GM12878 (cell line): Measurements from ENCODE around the gene INPP1. TPM values are rescaled to one million over a fixed set of nuclear protein-coding genes. Genes with fewer than 3 reads are reported as not detected.

ENCODE experiments used
- ATAC-seq: fragments of 200-7000 bp; cut with Tn5 transposase; 3 replicates; pipeline ENCODE4 v1.9.1; 2020; ENCODE audit warnings: mild to moderate bottlenecking, moderate library complexity
- BruUV-seq: library from RNA; stranded (reverse); fragments of 400-500 nt; replicated peaks from 2 replicates; lab custom pipeline; 2021; lab: Mats Ljungman, UMichigan
- CTCF ChIA-PET: fragments of 300-600 bp; sonication (Branson Sonifier 250); formaldehyde crosslinking; extraction: SDS; loops from one replicate; lab custom pipeline; 2021; ENCODE audit warnings: inconsistent platforms; lab: Yijun Ruan, JAX
- POLR2A ChIA-PET: fragments of 350-600 bp; formaldehyde crosslinking; extraction: SDS; loops from one replicate; lab custom pipeline; 2021; ENCODE audit warnings: inconsistent platforms; lab: Charles Lee
- RAD21 ChIA-PET: fragments of 300-600 bp; sonication (Branson Sonifier 250); formaldehyde crosslinking; loops from one replicate; lab custom pipeline; 2023; ENCODE audit warnings: antibody characterized with exemption; ENCODE audit not compliant: unreplicated experiment; lab: Charles Lee
- SMC1A ChIA-PET: fragments of 300-600 bp; sonication (Branson Sonifier 250); formaldehyde crosslinking; loops from one replicate; lab custom pipeline; 2023; ENCODE audit not compliant: unreplicated experiment, uncharacterized antibody; lab: Charles Lee
- DNase-seq: peaks from one replicate; pipeline ENCODE4 v3.0.0-alpha.2; 2011; ENCODE audit warnings: low read depth, low spot score
- FAIRE-seq: peaks from 3 replicates; lab custom pipeline; 2011; peaks lifted over from hg19 to GRCh38; lab: Jason Lieb, UNC
- H2AFZ ChIP-seq: 2 replicates; pipeline ENCODE4 v1.6.0; 2011; ENCODE audit warnings: low read depth, low read length, control low read depth; ENCODE audit not compliant: control insufficient read depth
- H3K27ac ChIP-seq: 2 replicates; pipeline ENCODE4 v1.5.1; 2011; ENCODE audit warnings: control low read depth; ENCODE audit not compliant: control insufficient read depth, insufficient read depth
- H3K27me3 ChIP-seq, 2 experiments: replicated peaks in 1 of 2; 2 replicates each; pipeline versions ENCODE4 v1.6.0 to v1.6.1; 2011; ENCODE audit warnings: low read length in 1 of 2; ENCODE audit not compliant: control insufficient read depth in 2 of 2, insufficient read depth in 2 of 2
- H3K36me3 ChIP-seq, 2 experiments: 2 replicates each; pipeline ENCODE4 v1.5.1; 2011; ENCODE audit warnings: low read length in 1 of 2; ENCODE audit not compliant: control insufficient read depth in 2 of 2, insufficient read depth in 2 of 2
- H3K4me1 ChIP-seq: 2 replicates; pipeline ENCODE4 v1.6.1; 2011; ENCODE audit warnings: mild to moderate bottlenecking, low read length, moderate library complexity, mixed read lengths; ENCODE audit not compliant: control insufficient read depth, insufficient read depth
- H3K4me2 ChIP-seq: 2 replicates; pipeline ENCODE4 v1.6.0; 2011; ENCODE audit warnings: control low read depth; ENCODE audit not compliant: control insufficient read depth, insufficient read depth
- H3K4me3 ChIP-seq: fragments of 200-600 bp; sonication (generic); 2 replicates; pipeline ENCODE4 v1.5.1; 2016
- H3K79me2 ChIP-seq: 2 replicates; pipeline ENCODE4 v1.6.0; 2011; ENCODE audit warnings: low read length; ENCODE audit not compliant: control insufficient read depth, insufficient read depth
- H3K9ac ChIP-seq: 2 replicates; pipeline ENCODE4 v1.8.0; 2011; ENCODE audit warnings: low read length, control low read depth, mixed read lengths; ENCODE audit not compliant: control insufficient read depth, insufficient read depth
- H3K9me3 ChIP-seq: replicated peaks from 3 replicates; pipeline ENCODE4 v1.5.1; 2011; ENCODE audit warnings: mild to moderate bottlenecking, low read length; ENCODE audit not compliant: control insufficient read depth, insufficient read depth
- H4K20me1 ChIP-seq: 2 replicates; pipeline ENCODE4 v1.6.0; 2011; ENCODE audit not compliant: control insufficient read depth, insufficient read depth
- CEBPB ChIP-seq, 2 experiments: fragments of 150-350 bp in 1 of 2; IDR thresholded peaks; 2 replicates each; pipeline ENCODE4 v1.6.1; 2012 to 2014; ENCODE audit warnings: low read depth in 2 of 2, low read length in 2 of 2, borderline replicate concordance in 1 of 2, inconsistent platforms in 1 of 2
- CTCF ChIP-seq, 3 experiments: IDR thresholded peaks in 2 of 3; conservative IDR thresholded peaks in 1 of 3; 2 replicates each; pipeline ENCODE4 v1.5.1; 2011; ENCODE audit warnings: low read depth in 3 of 3, low read length in 3 of 3, mild to moderate bottlenecking in 3 of 3, control low read depth in 2 of 3, moderate library complexity in 2 of 3, inconsistent platforms in 1 of 3, mixed read lengths in 1 of 3; ENCODE audit not compliant: control insufficient read depth in 2 of 3, insufficient read depth in 1 of 3; ENCODE audit errors: extremely low read depth in 1 of 3
- ELK1 ChIP-seq: IDR thresholded peaks from 2 replicates; pipeline ENCODE4 v1.6.1; 2012; ENCODE audit warnings: low read depth, low read length, improper control_type of control experiment
- JUNB ChIP-seq: IDR thresholded peaks from 2 replicates; pipeline ENCODE4 v1.6.1; 2016; ENCODE audit warnings: antibody characterized with exemption, mild to moderate bottlenecking
- TARDBP ChIP-seq: IDR thresholded peaks from 2 replicates; pipeline ENCODE4 v1.6.1; 2016; ENCODE audit warnings: borderline replicate concordance
- WGBS: methylation state at CpG from one replicate; pipeline ENCODE4 v1.1.6; 2016; ENCODE audit warnings: low lambda C conversion rate; ENCODE audit not compliant: insufficient replicate concordance, insufficient coverage; ENCODE audit errors: missing lambda C conversion rate; 5-methylcytosine and 5-hydroxymethylcytosine counted together
- in situ Hi-C: fragments of 300-500 bp; cut with MboI; formaldehyde crosslinking; loops from 9 replicates; pipeline ENCODE4 v1.14.3; 2018; ENCODE audit warnings: mixed read lengths
- intact Hi-C: fragments of 100-400 bp; cut with micrococcal nuclease; formaldehyde crosslinking; loops from one replicate; pipeline ENCODE4 v1.14.2; 2022; ENCODE audit not compliant: unreplicated experiment
- polyA plus RNA-seq, 11 experiments: library from polyadenylated mRNA; depleted of rRNA in 4 of 11; unstranded in 6 of 11; stranded (reverse) in 5 of 11; fragments of >200 nt; fragmentation: Nextera tagmentation in 4 of 11; fragmentation: Illumina TruSeq in 1 of 11; extraction: Ambion mirVana in 4 of 11; extraction: Trizol in 1 of 11; gene quantifications; 1 replicate in 1 of 11; 2 replicates in 10 of 11; pipeline versions ENCODE4 v1.2.1 to v1.2.3, GENCODE V29; 2011 to 2016; ENCODE audit warnings: inconsistent platforms in 2 of 11, missing spikeins in 2 of 11, low read depth in 1 of 11
- total RNA-seq, 4 experiments: library from RNA; depleted of rRNA in 3 of 4; stranded (reverse); fragments of >200 nt in 3 of 4; fragmentation: Illumina TruSeq in 1 of 4; extraction: Trizol in 1 of 4; gene quantifications; 2 replicates each; pipeline versions ENCODE4 v1.2.1 to v1.2.3, GENCODE V29; 2013 to 2021
- TF ChIP-seq, protein P1 (sequence below): fragments of 450-650 bp; formaldehyde crosslinking; IDR thresholded peaks from 2 replicates; pipeline ENCODE4 v1.4.0; 2020; ENCODE audit warnings: mild to moderate bottlenecking, moderate library complexity

INPP1 gene
- total and polyA plus RNA-seq, 10 of the 15 experiments (the other 5 are each of a cell fraction or from before 2014, with no cell fraction given) = 3.3 to 17.9 (median 11.1) TPM

GRCh38 chr2:190340369-190340768, 3.0 kb upstream of the INPP1 start:
- Histone ChIP-seq H3K9ac (no peak overlapping the region), H3K4me3 (no peak overlapping the region), H3K79me2 (no peaks in the 10 kb centered on the region), H3K27me3 (no peaks in the 10 kb centered on the region), H2AFZ (no peak overlapping the region), H3K27ac (no peak overlapping the region), H3K4me1 (peaks cover 8% of the 10 kb centered on the region; the same call in 1 of the 2 replicates), H3K4me2 (no peak overlapping the region), H3K9me3 (no peaks in the 10 kb centered on the region), H3K36me3 (no peaks in the 10 kb centered on the region), H4K20me1 (no peaks in the 10 kb centered on the region)
- ChIA-PET SMC1A (interaction anchor here (0.6 to 1.5 kb wide), 2 partner anchors 10 to 18 kb away, joined by 3 read pairs; no protein-coding TSS in a partner anchor), CTCF (interaction anchor here (0.9 kb wide), 1 partner anchor 20 kb away, joined by 3 read pairs; no protein-coding TSS in a partner anchor), POLR2A (no interaction called here), RAD21 (interaction anchor here (1.6 kb wide), 1 partner anchor 16 kb away, joined by 3 read pairs; no protein-coding TSS in a partner anchor)
- in situ Hi-C loops (no loop called here), intact Hi-C loops (no loop called here)
- no peak for FAIRE-seq
- TF ChIP-seq CTCF (IDR thresholded peaks at IDR 0.05 in 2 of 3, conservative IDR thresholded peaks at IDR 0.05 in 1 of 3; ENCODE audit: control insufficient read depth in 2 of 3, extremely low read depth in 1 of 3, insufficient read depth in 1 of 3, low read depth in 3 of 3, low read length in 3 of 3) = no peak
- no peak for TF ChIP-seq TARDBP
- TF ChIP-seq, protein P1, sequence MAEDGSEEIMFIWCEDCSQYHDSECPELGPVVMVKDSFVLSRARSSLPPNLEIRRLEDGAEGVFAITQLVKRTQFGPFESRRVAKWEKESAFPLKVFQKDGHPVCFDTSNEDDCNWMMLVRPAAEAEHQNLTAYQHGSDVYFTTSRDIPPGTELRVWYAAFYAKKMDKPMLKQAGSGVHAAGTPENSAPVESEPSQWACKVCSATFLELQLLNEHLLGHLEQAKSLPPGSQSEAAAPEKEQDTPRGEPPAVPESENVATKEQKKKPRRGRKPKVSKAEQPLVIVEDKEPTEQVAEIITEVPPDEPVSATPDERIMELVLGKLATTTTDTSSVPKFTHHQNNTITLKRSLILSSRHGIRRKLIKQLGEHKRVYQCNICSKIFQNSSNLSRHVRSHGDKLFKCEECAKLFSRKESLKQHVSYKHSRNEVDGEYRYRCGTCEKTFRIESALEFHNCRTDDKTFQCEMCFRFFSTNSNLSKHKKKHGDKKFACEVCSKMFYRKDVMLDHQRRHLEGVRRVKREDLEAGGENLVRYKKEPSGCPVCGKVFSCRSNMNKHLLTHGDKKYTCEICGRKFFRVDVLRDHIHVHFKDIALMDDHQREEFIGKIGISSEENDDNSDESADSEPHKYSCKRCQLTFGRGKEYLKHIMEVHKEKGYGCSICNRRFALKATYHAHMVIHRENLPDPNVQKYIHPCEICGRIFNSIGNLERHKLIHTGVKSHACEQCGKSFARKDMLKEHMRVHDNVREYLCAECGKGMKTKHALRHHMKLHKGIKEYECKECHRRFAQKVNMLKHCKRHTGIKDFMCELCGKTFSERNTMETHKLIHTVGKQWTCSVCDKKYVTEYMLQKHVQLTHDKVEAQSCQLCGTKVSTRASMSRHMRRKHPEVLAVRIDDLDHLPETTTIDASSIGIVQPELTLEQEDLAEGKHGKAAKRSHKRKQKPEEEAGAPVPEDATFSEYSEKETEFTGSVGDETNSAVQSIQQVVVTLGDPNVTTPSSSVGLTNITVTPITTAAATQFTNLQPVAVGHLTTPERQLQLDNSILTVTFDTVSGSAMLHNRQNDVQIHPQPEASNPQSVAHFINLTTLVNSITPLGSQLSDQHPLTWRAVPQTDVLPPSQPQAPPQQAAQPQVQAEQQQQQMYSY = no peak
- TF ChIP-seq ELK1 = no peak
- TF ChIP-seq CEBPB (IDR thresholded peaks at IDR 0.05; ENCODE audit: borderline replicate concordance in 1 of 2, low read depth in 2 of 2, low read length in 2 of 2) = no peak
- TF ChIP-seq JUNB = no peak
- ATAC-seq = no peak
- no peak for DNase-seq
- no TSS peak for BruUV-seq
- 38% methylated on average over 2 of the region's 2 CpGs for WGBS
